Activated CD8-positive, alpha-beta memory T cell treated with anti-CD3 and anti-CD28 coated beads, Interleukin-2, amount 50 U/mL, for 4 hours (primary cell): ENCODE data around the gene KIAA1755.

Experiments used
- DNase-seq: peaks from one replicate; pipeline ENCODE4 v3.0.0-alpha.2; 2020

The KIAA1755 gene

DNA sequence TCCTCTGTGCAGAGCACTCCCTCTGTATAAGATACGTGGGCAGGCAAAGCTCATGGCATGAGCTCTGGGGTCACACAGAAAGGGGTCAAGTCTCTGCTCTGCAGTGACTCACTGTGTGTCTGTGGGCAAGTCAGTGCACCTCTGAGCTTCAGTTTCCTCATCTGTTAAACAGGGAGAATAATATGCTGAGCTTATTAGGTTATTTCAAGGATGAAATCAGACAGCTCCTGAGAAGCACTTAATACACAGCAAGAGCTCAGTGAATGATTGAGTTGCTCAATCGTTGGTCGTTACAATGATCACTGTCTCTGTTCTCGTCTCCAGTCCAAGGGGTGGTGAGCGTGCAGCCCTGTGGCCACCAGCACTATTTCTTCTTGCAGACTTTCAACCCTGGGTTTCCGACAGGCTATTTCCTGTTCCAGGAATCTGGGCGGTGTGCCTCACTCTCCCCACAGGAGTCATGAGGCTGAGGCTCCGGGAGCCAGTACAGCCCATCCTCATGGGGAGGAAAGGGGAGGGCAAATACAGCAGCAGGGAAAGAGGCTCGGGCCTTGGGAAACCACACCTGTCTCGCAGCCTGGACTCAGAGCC is 28.9 kb downstream of the KIAA1755 start:
- no peak for DNase-seq

- no peak for DNase-seq
Measured at GRCh38 chr20:38230957-38231526, 29.5 kb downstream of the KIAA1755 start.

DNA sequence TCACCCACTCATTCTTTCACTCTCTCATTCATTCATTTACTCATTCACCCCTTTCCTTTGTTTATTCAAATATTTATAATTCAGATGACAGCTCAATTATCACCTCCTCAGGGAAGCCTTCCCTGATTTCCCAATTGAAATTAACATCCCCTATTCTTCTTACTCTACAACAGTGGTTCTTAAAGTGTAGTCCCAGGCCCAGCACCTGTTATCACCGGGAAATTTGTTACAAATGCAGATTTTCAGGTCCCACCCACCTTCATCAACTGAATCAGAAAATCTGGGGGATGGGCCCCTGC is 30.3 kb downstream of the KIAA1755 start:
- DNase-seq = no peak

GRCh38 chr20:38229376-38230252 is 30.9 kb downstream of the KIAA1755 start:
- DNase-seq = no peak

DNA sequence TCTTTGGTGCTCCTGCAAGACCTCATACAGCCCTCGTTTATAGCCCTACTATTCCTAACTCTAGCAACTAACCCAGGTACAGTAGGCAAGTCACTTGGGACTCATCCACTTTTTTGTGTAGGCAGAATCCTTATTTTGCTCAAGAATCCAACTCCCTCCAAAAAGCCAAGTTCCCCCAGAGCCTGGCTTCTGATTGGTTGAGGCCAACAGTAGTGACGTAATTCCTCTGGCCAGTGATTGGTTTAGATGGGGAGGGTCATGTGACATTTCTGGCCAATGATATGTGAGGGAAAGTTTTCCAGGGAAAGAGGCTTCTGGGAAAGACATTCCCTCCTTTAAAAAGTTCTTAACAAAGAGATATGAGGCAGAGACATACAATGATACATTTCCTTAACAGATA is 32.1 kb downstream of the KIAA1755 start:
- DNase-seq = no peak

- DNase-seq = no peak
Measured at GRCh38 chr20:38227420-38228360, 32.8 kb downstream of the KIAA1755 start.

DNA sequence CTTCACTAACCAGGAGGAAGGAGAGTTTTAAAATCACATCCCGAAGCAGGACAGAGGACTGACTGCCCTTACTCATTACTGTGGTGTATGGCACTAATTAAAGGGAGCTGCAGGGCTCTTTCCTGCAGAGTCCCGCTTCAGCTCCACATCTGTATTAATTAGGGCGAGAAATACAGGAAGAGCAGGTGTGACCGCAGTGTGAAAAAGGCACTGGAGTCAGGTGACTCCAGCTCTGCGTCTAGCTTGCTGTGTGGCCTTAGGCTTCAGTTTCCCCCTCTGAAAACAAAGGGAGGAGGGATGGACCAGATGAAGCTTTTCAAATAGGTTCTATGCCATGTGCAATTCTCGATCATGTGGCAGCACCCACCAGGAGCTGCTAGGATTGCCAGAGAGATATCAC is 34.0 kb downstream of the KIAA1755 start:
- no peak for DNase-seq

DNA sequence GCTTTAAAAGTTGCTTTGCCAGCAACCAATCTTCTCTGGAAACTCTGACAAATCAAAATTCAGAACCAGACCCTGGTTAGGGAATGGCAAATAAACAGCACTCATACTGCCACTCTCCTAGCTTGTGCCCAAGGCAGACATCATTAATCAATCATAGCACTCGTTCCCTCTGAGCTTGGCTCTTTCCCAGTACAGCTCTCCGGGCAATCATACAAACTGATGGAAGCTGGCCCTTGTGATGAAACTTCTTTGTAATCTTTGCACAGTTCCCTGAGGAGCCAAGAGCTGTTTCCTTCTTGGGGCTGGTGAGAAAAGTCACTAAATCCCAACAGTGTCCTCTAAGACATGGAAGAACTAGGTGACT is 34.7 kb downstream of the KIAA1755 start:
- DNase-seq = no peak

- DNase-seq = no peak
Measured at GRCh38 chr20:38225240-38225899, 35.2 kb downstream of the KIAA1755 start.

DNA sequence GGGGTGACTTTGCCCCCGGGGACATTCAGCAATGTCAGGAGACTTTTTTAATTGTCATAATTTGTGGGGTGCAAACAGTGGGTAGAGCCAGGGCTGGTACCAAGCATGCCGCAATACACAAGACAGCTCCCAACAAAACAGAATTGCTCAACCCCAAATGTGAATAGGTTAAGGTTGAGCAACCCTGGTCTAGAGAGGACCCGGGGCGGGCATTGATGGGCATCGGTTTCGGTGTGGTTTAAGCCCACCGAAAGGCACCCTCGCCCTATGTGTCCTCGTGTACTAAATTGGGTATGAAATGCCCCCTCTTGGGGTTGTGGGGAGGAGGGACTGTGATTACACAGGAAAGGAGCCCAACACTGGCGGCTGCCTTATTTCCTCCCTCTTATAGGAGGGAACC is 36.0 kb downstream of the KIAA1755 start:
- DNase-seq = no peak

- no peak for DNase-seq
Measured at GRCh38 chr20:38223743-38224100, 36.8 kb downstream of the KIAA1755 start.

GRCh38 chr20:38222923-38223742 is 37.4 kb downstream of the KIAA1755 start:
- no peak for DNase-seq

GRCh38 chr20:38222231-38222922 is 38.2 kb downstream of the KIAA1755 start:
- DNase-seq = peak; percentile 49

DNA sequence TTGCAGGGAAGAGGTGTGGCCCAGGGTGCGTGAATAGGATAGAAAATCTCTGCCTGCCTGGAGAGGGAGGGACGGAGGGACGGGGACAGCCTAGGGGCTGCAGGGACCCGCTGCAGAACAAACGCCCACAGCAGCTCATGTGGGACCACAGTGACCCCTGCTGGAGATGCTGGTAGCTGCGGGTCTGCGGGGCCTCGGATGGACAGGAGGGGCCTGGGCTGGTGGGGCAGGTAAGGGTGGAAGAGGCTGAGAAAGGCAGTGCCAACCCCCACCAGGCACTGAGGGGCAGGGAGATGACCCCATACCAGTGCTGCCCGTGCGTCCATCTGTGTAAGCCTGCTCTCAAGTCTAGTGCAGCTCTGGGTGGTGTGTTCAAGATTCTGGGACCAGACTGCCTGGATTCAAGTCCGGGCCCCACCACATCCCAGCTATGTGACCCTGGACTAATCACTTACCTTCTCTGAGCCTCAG is 39.4 kb downstream of the KIAA1755 start:
- DNase-seq = peak; percentile 70

DNA sequence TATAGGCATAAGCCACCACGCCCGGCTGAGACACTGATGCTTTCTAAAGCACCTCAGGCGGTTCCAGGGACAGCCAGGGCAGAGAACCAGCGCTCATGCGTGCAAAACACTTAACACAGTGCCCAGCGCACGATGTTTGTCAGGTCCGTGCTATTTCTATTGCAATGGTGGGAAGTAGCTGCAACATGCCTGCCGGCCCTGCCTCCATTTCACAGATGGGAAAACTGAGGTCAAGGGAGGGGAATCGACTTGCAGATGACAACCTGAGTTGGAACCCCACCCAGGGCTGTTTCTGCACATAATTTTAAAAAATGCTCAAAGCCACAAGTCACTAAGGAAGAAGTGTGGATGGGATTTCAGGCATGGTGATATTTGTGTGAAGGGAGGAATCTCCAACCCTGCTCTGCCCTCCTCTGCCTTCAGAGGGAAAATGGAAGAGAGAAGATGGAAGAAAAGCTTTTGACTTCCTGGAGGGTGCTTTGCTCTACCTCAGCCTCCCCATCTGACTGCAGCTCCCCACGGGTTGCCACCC is 39.9 kb downstream of the KIAA1755 start:
- no peak for DNase-seq

DNA sequence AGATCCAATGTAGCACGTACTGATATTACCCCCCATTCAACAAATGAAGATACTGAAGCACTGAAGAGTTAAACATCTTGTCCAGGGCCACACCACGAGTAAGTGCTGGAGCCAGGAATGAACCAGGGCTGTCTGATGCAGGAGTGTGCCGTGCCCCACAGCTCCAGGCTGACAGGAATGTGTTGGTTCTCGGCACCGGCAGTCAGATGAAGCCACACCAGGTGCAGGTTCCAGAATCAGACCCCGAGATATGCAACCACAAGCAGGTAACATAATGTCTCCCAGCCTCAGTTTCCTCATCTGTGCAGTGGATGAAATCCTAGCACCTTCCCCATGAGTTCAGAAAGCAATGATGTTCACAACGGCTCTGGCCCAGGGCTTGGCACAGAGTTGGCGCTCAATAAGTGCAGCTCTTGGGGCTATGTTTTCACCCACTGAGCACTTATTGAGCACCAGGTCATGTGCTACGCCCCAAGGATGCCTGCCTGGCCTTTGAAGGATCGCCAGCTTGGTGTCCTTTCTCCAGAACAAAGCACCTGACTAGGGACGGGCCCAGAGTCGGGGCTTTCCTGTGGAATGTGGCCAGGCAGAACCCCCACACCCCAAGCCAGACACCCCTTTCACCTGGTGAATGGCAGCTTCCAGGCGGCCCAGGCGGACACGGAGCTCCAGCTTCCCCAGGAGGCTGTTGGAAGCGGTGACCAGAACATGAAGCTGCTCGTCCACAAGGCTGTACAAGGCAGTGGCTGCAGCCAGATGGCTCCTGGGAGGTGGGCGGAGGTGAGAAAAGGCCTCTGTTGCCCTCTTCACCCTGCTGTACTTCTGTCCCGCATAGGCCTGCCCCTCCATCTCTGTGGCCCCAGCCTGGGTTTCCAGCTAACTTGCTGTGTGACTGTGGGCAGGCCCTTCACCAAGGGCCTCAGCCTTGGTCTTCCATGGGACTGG is 41.3 kb downstream of the KIAA1755 start:
- DNase-seq = no peak

- no peak for DNase-seq
Measured at GRCh38 chr20:38218566-38218885, 42.0 kb downstream of the KIAA1755 start.

- DNase-seq = no peak
Measured at GRCh38 chr20:38217791-38218565, 42.6 kb downstream of the KIAA1755 start.
